Epidermal melanocyte (primary cell): ENCODE results near the gene NEO1.

Experiments
- DNase-seq: peaks from one replicate; pipeline ENCODE4 v3.0.0; 2011; ENCODE audit warnings: low spot score; ENCODE audit not compliant: insufficient read length

Gene NEO1

DNA sequence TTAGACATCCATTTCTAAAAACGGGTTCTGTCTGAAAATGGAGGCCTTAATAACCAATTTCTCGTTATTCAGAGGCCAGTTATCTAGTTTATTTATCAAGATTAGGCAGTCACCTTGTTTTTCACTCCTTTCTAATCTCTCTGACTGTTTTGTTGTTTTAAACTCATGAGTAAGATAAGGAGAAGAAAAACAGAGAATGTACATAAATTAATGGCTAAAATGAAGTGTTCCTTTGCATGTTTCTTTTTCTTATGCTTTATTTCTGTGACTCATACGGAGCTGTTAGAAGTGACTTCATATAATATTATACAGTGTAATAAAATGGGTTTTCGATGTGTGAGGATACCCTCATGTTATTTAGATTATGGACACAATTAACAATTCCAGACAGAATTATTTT, 22.0 kb downstream of the NEO1 start:
- no peak for DNase-seq

DNA sequence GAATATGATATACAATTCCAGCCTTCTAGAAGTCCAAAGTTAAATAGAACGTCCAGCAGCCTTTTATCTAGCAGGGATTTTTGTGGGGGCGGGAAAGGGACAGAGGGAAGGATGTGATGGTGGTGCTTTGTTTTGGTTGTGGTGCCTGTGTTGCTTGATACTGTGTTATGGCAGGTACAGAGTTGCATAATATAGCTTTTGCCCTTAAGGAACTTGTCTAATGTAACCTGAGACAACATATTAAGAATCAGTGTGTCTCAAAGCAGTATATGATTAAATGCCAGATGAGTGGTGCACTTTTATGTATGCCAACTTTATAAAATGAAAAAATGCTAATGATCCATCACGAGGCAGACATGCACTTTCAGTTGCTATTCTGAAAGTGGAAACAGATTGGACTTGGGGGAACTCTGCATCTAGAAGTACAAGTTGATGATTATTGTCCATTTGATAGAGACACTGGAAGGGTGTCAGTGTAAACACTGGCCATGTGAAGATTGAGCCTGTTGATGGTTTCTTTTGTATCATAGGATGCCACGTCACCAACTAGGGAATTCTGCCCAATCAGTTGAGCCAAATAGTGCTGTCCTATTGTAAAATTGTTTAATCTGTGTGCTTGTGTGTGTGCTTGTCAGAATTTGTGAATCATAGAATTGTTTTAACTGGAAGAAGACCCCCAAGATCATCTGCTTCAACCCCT, 23.0 kb downstream of the NEO1 start:
- DNase-seq = no peak

DNA sequence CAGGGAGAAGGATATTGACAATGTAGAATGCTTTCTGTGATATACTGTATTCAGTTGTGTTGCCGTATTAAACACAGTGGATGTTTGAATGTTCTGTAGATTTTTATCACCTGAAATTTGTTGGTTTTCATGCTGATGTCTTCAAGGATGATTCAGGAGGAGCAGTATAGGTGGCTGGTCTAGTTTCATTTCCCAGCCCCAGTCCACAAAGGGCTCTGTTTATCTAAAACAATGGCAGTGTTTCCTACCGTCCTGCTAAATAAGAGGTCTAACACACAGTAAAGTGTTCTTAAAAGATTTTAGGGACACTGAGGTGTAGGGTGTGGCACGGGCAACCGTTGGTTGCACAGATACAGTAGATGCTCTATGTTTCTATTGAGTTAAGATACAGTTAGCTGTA, 26.0 kb downstream of the NEO1 start:
- DNase-seq = no peak

DNA sequence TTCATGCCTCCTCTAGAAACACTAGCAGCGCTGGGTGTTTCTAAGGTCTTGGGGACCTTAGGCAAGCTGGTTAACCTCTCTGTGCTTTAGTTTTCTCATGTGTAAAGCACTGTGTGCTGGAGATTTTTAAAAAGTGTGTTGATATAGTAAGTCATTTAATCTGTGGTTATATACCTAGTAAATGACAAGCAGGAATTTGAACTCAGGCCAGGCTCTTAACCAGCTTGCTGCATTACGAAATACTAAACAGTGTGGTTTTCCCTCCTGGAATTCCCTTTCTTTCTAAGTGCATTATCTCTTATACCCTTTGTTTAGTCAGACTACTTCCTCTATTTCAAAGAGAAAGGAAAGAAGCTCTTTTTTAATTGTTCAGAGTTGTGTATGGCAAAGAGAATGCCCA, 26.5 kb downstream of the NEO1 start:
- DNase-seq = no peak

DNA sequence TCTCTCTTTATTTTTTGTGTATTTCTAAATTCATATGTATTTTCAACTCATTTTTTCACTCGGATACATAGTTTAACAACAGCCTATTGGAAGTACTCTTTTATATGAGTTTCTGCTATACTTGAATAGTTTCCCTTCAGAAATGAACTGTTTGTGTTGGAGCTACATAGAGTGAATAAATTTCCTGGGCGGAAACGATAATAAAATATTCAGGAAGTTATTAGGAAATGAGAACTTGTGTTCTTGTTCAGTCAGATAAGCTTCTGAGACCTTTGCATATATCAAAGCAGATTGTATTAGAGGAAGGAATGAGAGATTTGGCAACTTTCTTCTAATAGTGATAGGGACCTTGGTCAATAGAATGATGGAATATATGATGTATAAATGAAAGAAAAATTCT, 27.3 kb downstream of the NEO1 start:
- DNase-seq = no peak

DNA sequence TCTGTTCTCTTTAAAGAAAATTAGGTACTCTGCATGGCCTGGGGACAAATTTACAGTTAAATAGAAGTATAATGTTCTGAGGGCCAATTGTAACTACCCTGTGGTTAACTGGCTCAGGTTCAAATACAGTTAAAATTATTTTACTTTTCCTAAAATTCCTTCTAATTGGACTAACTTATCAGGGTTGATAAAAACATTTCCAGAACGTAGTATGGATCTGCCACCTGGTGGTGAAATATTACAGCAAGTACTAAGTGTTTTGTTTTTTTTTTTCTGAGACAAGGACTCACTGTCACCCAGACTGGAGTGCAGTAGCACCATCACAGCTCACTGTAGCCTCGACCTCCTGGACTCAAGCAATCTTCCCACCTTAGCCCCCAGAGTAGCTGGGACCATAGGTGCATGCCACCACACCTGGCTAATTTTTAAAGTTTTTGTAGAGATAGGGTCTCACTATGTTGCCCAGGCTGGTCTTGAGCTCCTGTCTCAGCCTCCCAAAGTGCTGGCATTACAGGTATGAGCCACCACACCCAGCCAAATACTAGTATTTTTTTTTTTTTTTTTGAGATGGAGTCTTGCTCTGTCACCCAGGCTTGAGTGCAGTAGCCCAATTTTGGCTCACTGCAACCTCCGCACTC, 29.2 kb downstream of the NEO1 start:
- DNase-seq = no peak

DNA sequence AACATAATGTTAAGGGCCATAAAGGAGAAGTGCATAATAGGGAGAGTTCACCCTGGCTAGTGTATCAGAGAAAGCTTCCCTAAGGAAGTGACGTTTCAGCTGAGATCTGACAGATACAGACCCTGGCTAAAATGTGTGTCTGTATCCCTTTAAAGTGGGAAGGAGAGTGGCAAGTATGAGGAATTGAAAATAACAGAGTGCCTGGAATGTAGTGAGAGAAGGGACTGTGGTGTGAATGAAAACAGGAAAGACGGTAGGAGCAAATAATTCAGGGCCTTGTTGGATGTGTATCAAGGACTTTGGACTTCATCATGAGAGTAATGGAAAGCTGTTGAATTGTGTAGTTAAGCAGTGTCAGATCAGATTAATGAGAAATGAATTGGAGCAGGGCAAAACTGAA, 30.5 kb downstream of the NEO1 start:
- DNase-seq = no peak

DNA sequence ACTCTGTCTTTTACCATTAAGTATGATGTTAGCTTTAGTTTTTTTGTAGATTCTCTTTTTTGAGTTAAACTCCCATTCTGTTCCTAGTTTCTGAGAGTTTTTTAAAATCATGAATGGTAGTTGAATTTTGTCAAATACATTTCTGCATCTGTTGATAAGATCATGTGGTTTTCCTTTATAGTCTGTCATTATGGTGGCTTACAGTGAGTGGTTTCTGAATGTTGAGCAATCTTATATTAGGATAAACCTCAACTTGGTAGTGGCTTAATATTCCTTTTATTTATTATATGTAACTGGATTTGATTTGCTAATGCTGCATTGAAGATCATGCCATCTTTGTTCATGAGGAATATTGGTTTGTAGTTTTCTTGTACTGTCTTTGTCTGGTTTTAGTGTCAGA, 34.8 kb downstream of the NEO1 start:
- no peak for DNase-seq

DNA sequence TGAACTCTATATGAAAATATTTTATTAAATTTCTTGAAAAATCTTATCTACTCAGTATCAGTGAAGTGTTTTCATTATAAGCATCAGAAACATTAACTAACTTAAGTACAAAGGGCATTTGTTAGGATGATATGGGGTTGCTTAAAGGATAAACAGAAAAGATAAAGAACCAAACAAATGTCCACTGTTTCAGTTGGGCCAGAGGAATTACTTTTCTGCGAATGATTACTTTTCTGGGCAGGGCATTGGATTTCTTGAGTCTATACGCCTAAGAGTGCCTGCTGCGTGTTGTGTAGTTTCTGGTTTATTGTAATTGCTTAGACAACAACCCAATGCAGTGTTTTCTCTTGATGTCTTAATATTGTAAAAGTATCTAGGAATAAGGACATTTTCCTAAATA, 52.8 kb downstream of the NEO1 start:
- DNase-seq = no peak

DNA sequence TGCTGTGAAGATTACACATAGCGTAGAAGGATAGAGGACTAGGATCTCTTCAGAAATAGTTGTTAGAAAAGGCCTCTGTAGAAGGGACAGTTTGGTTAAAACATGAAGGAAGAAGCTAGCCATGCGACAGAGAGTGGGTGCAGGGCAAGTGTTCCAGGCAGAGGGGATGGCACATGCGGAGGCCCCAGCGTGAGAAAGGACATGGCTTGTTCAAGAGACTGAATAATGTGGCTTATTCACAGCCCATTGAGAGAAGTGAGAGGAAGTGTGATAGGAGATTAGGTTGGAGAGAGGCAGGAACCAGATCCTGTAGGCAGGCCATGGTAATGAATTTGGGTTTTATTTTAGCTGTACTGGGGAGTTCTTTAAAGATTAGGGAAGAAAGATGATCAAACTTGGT, 56.4 kb downstream of the NEO1 start:
- no peak for DNase-seq

DNA sequence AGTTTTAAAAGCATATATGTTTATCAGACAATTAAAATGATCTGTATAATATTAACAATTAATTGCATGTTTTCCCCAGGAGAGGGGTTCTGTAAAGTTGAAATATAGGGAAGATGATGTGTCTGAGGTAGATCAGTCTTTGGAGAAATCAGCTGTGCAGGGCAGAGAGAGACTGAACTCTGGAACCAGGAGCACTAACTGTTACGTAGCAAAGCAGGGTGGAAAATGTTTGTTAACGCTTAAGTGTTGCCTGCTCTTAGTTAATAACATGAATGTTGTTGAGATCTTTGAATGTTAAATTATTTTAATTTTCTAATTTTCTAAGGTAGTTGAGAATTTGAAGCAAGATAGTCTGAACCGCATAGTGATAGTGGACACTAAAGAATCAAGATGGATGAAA, 57.5 kb downstream of the NEO1 start:
- DNase-seq = no peak

DNA sequence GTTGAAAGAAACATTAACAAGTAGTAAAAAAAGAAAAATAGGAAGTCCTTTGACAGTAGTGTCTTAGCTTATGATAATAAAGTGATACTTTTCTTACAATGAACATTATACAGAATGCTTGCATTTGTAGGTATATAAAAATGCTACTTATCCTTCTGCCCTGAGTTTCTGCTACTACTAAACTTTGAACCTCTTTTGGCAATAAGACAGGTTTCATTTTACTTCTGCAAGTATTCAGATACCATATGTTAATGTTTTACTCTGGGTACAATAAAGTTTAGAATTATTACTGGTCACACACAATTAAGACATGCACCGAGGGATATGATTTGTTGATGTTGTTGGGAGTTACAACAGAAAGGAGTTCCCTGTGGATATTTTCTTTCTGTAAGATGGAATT, 57.9 kb downstream of the NEO1 start:
- no peak for DNase-seq

DNA sequence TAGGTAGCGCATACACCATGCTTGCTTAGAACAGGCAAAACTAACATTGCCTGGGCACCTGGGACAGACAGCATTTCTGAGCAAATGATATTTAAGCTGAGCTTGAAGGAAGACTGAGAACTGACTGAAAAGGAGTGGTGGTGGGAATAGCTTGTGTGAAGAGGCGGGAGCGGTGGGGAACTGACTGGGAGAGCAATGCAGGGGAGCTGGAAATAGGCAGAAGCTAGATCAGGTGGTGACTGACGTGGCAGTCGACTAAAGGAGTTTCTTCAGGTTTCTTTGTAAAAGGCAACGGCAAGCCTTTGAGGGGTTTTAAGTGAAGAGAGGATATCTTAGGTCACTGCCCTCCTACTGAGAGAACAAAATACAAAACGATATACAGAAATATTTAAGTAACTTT, 61.8 kb downstream of the NEO1 start:
- DNase-seq = no peak

DNA sequence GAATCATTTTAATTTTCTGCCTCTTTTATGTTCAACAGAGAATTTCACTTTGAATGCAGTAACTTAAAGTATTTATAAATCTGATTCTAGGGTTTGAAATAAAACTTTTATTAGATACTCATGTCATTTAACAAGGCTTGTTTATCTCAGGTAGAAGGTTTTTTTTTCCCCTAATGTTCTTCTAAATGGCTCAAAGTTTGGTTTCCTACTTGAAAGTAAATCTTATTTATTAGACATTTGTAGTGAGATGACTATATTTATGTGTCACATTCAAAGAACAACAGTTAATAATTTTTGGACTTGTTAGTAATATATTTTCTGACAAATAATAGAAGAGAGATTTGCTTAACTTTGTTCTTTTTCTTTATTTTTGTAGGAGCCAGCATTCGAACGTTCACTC, 63.9 kb downstream of the NEO1 start:
- DNase-seq = no peak

DNA sequence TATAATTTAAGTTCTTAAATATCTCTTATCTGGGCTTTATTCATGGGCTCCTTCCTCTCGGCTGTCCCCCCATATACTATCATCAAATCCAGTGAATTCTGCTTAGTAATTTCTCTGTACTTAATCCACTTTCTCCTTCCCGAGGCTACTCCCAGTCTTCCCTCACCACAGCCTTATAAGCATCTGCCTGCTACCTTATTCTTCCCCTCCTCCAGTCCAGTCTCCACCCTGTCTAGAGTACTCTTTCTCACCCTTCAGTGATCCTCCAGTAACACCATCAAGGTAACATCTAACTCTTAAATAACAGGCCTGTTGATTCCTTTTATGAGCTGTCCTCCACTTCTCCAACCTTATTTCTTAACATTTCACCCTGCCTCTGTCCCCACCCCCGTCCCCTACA, 65.8 kb downstream of the NEO1 start:
- DNase-seq = no peak

DNA sequence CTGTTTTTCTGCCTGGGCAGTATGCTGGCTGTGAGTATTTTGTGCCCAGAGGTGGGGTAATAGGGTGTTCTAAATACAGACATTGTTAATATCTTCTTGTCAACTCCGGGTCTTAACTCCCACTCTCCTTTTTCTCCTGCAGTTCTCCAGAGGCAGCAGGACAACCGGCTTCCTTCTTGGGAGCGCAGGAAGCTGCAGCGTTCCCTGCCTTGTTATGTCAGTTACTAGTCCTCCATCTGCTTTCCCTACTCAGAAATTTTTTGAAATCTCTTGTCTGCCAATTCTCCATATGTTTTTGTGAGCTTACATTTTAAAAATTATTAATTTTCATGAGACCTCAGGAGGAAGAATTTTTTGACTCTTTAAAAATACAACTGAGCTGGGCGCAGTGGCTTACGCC, 67.2 kb downstream of the NEO1 start:
- DNase-seq = no peak

DNA sequence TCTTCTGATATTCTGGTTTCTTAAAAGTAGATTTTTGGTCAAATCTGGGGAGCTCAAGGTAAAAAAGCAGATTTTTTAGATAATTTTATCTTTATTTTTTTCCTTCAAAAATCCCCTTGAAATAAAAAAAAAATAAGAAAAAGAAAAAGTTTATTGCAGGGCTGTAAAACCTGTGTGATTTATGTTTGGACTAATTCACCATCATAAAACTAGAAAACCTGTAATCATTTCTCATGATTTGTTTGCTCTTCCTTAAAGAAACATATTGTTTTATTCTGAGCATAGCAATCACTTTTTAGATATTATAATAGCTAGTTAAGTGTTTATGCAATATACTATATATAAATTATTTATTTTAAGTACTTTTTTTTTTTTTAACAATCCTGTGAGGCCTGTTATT, 68.0 kb downstream of the NEO1 start:
- no peak for DNase-seq

DNA sequence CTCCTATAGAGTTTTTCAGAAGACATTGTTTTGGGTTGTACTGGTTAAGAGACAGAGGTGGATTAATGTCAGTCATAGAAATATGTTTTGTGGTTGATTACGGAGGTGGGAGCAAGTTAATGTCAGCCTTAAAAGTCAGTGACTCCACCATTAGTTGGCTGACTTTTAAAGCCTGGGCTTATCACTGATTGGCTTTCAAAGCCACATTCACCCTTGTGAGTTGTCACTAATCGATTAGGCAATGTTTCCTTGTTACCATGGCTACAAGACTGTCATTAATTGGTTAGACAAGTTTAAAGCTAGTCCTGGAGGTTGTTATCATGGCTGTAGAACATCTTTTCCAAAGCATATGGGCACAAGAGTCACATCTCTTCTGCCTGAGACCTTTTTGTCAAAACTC, 73.0 kb downstream of the NEO1 start:
- no peak for DNase-seq

DNA sequence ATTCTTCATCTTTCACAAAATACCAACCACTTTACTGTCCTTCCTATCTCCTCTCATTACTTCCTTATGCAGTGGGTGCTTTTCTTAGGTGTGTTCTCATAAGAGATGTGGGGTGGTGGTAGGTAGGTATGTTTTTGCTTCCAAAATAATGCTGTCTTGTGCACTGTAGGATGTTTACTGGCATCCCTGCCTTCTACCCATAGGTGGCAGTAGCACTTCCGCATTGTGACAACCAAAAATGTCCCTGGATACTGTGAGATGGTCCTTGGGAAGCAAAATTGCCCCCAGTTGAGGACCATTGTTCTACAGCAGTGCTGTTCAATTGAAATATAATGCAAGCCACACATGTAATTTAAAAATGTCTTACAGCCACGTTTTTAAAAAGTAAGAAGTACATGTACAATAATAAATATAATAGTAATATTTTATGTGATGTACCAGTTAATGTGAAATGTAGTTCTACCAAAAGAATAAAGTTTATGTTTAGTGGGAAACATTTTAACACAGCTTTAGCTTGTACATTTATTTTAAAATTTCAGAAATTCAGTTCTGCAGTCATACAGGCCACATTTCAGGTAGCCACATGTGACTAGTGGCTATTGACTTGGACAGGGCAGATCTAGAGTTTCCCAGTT, 75.2 kb downstream of the NEO1 start:
- no peak for DNase-seq

DNA sequence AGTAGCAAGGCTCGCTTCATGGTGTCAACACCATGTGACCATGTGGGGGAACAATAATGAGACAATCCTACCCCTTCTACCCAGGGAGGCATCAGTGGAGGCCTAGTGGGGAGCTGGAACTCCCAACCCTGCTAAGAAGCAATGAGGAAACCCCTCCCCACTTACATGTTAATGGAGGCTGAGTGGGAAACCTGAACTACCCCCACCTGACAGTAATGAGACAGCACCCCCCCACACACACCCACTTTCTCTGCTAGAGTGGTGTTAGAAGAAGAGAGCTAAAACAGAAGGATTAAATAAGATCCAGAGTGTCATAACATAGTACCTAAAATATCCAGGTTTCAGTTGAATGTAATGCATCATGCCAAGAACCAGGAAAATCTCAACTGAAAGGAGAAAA, 78.6 kb downstream of the NEO1 start:
- no peak for DNase-seq

DNA sequence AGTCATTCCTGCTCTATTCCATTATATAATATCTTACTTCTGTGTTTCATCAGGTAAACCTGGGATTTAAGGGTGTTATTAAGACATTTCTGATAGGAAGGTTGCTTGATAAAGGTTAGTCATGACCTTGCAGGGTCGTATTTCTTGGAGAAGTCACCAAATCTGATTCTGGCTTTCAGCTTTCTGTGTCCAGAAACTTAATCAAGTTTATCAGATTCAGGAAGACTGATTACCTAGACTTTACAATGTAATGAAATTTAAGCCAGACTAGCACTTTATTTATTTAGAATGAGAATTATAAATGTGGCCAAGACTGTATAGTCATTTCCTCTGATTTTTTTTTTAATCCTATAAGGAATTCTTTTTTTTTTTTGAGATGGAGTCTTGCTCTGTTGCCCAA, 81.9 kb downstream of the NEO1 start:
- no peak for DNase-seq

DNA sequence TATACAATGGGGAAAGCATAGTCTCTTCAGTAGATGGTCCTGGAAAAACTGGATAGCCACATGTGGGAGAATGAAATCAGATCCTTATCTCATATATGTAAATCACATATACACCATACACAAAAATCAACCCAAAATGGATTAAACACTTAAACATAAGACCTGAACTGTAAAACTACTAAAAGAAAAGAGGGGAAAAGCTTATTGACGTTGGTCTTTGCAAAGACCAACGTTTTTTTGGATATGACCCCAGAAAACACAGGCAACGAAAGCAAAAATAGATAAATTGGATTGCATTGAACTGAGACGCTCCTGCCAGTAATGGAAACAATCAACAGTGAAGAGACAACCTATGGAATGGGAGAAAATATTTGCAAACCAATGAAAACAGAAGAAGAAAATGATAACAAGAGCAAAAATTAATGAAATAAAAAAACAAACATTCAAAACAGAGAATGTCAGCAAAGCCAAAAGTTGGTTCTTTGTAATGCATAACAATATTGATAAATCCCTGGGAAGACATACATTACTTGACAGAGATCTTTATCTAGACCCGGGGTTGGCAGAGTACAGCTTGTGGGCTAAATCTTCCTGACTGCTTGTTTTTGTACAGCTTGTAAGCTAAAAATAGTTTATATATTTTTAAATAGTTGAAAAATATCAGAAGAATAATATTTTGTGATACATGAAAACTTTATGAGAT, 86.9 kb downstream of the NEO1 start:
- DNase-seq = no peak
